Stimulated activated CD8-positive, alpha-beta memory T cell treated with anti-CD3 and anti-CD28 coated beads, Interleukin-12 subunit alpha, Interleukin-12 subunit beta, amount 100 ng/mL, for 1 hour (primary cell): ENCODE measurements around the gene MOV10L1.

Source experiments
- DNase-seq: peaks from one replicate; pipeline ENCODE4 v3.0.0-alpha.2; 2020; ENCODE audit warnings: low read depth

The MOV10L1 gene

GRCh38 chr22:50089682-50090411 lies at the start of gene MOV10L1:
TSS of gene MOV10L1 (plus strand) at chr22:50090006. CDS start at chr22:50090089, 83 bp downstream.
- no peak for DNase-seq

- no peak for DNase-seq
These were observed 49.1 kb upstream of the MOV10L1 start for GRCh38 chr22:50040717-50041116.

- DNase-seq: no peak
These were observed 48.3 kb upstream of the MOV10L1 start for GRCh38 chr22:50041361-50042065.

GRCh38 chr22:50044485-50045118 lies 45.2 kb upstream of the MOV10L1 start:
- no peak for DNase-seq

- no peak for DNase-seq
These were observed 44.4 kb upstream of the MOV10L1 start for GRCh38 chr22:50045211-50046018.

GRCh38 chr22:50046019-50046415 lies 43.8 kb upstream of the MOV10L1 start:
- no peak for DNase-seq

- no peak for DNase-seq
These were observed 43.1 kb upstream of the MOV10L1 start for GRCh38 chr22:50046481-50047245.

GRCh38 chr22:50047346-50047745 lies 42.5 kb upstream of the MOV10L1 start:
- no peak for DNase-seq

- DNase-seq: no peak
These were observed 41.6 kb upstream of the MOV10L1 start for GRCh38 chr22:50048061-50048765.

GRCh38 chr22:50048836-50049235 lies 41.0 kb upstream of the MOV10L1 start:
- DNase-seq: no peak

GRCh38 chr22:50049299-50050195 lies 40.3 kb upstream of the MOV10L1 start:
- DNase-seq: no peak

GRCh38 chr22:50051930-50052329 lies 37.9 kb upstream of the MOV10L1 start:
- no peak for DNase-seq

GRCh38 chr22:50053861-50054260 lies 35.9 kb upstream of the MOV10L1 start:
- no peak for DNase-seq

- DNase-seq: no peak
These were observed 33.4 kb upstream of the MOV10L1 start for GRCh38 chr22:50056214-50056972.

- DNase-seq: no peak
These were observed 32.3 kb upstream of the MOV10L1 start for GRCh38 chr22:50057278-50058060.

- DNase-seq: no peak
These were observed 31.5 kb upstream of the MOV10L1 start, which contains the start of gene TTLL8 for GRCh38 chr22:50058061-50058905. TSS of gene TTLL8 (minus strand) at chr22:50058298.
